Stomach smooth muscle (tissue), 2 donors: ENCODE results near the gene RALGAPA2.

Experiments
- H3K27ac ChIP-seq: one replicate; pipeline ENCODE4 v1.7.0; 2013; ENCODE audit warnings: mild to moderate bottlenecking, low read length, inconsistent platforms
- H3K27me3 ChIP-seq, 2 donors: one replicate each; pipeline ENCODE4 v1.7.0; 2013; ENCODE audit warnings: low read length in 2 of 2; ENCODE audit not compliant: insufficient read depth in 2 of 2, control insufficient read depth in 1 of 2
- H3K36me3 ChIP-seq, 2 donors: one replicate each; pipeline ENCODE4 v1.7.0; 2013; ENCODE audit warnings: low read length in 2 of 2; ENCODE audit not compliant: control insufficient read depth in 2 of 2, insufficient read depth in 2 of 2
- H3K4me1 ChIP-seq: one replicate; pipeline ENCODE4 v1.7.0; 2013; ENCODE audit warnings: low read length; ENCODE audit not compliant: control insufficient read depth, insufficient read depth
- H3K4me3 ChIP-seq, 2 donors: one replicate each; pipeline ENCODE4 v1.7.0; 2013; ENCODE audit warnings: low read length in 2 of 2
- H3K9ac ChIP-seq, 2 donors: one replicate each; pipeline ENCODE4 v1.7.0; 2013; ENCODE audit warnings: low read length in 2 of 2, mild to moderate bottlenecking in 1 of 2
- H3K9me3 ChIP-seq, 2 donors: one replicate each; pipeline ENCODE4 v1.7.0; 2013; ENCODE audit warnings: low read length in 2 of 2; ENCODE audit not compliant: control insufficient read depth in 2 of 2
- donor health status: healthy.
- donor health status: Pancreatic carcinoma.

The RALGAPA2 gene

DNA sequence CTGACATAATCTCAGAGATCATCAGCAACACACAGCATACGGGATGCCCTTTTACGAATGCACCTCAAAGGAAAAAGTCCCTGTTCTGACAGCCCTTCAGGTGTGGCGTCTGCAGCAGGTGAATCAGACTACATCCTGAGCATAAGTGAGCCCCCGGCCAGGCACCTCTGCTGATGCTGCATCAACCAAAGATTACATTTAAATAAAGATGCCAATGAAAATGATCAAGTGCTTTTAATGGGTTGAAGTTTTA lies 285.9 kb downstream of the RALGAPA2 start:
- Histone ChIP-seq H3K27me3 (no peaks in the 10 kb centered on the region), H3K9me3 (no peaks in the 10 kb centered on the region), H3K9ac (no peak overlapping the region), H3K27ac (no peak overlapping the region), H3K36me3 (no peaks in the 10 kb centered on the region), H3K4me3 (no peak overlapping the region), H3K4me1 (no peaks in the 10 kb centered on the region)

DNA sequence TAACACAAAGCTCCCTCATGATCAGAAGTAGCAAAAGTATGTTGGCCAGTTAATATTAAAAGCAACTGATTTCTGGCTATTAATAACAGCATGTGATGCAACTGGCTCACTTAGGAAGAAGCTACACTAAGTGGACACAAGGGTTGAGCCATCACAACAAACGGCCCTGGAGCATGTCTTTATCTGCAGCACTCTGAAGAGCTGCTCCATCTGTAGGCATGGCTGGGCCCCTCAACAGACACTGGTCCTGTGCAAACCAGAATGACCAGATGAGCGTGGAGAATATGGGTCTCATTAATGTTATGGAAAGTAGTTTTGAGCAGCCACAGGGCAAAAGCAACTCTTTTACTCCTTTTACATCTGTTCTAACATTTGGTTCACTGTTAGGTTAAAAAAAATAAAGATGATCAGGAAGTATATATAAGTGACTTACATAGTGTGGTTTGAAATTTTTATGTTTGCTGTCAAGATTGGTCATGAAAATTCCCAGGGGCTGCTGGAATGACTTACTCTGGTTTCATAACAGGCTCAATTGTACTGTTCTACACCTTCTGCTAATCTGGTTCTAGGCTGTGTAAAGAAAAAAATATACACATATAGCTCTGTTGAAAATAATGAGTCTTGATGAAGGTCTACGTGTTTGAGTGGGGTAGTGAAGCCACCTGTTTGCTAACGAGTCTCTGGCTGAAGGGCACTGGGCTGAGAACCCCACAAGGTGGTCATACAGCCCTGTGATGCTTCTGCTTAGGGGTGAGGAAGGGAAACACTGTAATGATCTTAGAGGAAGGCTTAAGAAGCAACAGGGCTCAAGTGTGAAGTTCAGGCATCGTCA lies 286.4 kb downstream of the RALGAPA2 start:
- no peaks in the 10 kb centered on the region for H3K27me3 ChIP-seq
- no peak overlapping the region for H3K9ac ChIP-seq
- H3K27ac ChIP-seq, result no peak overlapping the region
- no peak overlapping the region for H3K4me3 ChIP-seq
- no peaks in the 10 kb centered on the region for H3K36me3 ChIP-seq
- H3K9me3 ChIP-seq, result no peaks in the 10 kb centered on the region
- H3K4me1 ChIP-seq, result no peaks in the 10 kb centered on the region

DNA sequence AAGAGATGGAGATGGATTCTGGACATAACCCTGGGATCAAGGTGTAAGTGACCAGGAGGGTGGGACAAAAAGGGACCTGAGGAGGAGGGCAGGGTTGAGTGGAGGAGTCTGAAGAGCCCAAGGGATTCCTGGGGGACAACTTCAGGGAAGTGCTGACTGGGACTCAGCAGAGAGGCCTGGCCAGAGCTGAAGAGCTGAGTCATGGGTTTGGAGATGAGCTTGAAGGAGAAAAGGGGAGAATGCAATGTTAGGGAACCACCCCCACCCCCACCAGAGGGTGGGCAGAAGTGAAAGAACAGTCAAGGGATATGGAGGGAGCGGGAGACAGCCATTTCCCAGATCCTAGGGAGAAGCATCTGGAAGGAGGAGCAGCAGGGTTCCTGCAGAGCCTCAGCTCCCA lies 289.3 kb downstream of the RALGAPA2 start:
- Histone ChIP-seq H3K9me3 (no peaks in the 10 kb centered on the region), H3K27ac (no peak overlapping the region), H3K9ac (no peak overlapping the region), H3K27me3 (no peaks in the 10 kb centered on the region), H3K36me3 (no peaks in the 10 kb centered on the region), H3K4me1 (no peaks in the 10 kb centered on the region), H3K4me3 (no peak overlapping the region)

DNA sequence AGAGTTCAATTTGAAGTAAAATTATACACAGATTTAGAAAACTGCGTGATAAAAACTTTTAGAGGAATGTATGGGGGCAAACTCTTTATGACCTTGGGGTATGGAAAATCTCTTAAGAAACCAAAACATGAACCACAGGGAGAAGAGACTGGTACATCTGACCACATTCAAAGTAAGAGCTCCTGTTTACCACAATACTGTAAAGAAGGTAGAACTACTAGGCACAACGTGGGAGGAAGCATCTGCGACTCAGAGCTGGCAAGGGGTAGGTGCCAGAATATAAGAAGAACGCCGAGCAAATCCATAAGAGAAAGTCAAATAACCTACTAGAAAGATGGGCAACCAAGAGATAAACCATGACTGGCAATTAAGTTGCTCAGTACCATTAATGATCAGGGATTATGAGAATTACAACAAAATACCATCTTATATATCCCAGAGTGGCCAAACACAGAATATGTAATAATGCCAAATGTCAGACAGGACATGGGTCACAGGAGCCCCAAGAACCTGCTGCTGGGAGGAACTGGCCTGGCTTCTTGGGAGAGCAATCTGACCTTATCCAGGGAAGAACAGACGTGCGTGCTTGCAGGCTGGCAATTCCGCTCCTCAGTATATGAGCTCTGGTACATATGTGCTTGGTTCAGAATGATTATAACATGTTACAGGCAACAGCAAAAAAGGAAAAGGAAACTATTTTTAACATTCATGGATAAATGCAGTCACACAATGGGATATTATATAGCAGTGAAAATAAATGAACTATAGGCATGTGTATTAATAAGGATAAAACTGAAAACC lies 294.4 kb downstream of the RALGAPA2 start:
- no peaks in the 10 kb centered on the region for H3K27me3 ChIP-seq

DNA sequence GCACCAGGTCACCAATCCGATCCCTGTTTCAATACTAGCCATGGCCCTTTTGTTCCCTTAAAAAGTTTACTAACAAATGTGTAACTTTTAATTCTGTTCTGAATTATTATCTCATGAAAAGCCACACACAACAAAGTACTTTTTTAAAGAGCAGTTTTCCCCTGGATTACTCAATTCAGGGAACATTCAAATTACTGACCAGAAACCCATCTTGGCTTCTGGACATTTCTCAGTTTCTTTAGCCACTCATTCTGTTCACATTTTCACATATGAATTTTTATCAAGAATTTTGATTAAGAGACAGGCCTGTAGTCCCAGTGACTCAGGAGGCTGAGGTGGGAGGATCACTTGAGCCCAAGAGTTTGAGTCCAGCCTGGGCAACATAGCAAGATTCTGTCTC lies 297.1 kb downstream of the RALGAPA2 start:
- H3K9me3 ChIP-seq, result no peaks in the 10 kb centered on the region
- H3K4me1 ChIP-seq, result peaks cover 4% of the 10 kb centered on the region
- no peak overlapping the region for H3K27ac ChIP-seq
- H3K27me3 ChIP-seq, result no peaks in the 10 kb centered on the region
- H3K9ac ChIP-seq, result no peak overlapping the region
- no peaks in the 10 kb centered on the region for H3K36me3 ChIP-seq
- no peak overlapping the region for H3K4me3 ChIP-seq

More for the DNA sequence above, 294.4 kb downstream of the RALGAPA2 start:
- Histone ChIP-seq H3K36me3 (no peaks in the 10 kb centered on the region), H3K27ac (no peak overlapping the region), H3K4me1 (peaks cover 4% of the 10 kb centered on the region), H3K9me3 (no peaks in the 10 kb centered on the region), H3K9ac (no peak overlapping the region), H3K4me3 (no peak overlapping the region)

DNA sequence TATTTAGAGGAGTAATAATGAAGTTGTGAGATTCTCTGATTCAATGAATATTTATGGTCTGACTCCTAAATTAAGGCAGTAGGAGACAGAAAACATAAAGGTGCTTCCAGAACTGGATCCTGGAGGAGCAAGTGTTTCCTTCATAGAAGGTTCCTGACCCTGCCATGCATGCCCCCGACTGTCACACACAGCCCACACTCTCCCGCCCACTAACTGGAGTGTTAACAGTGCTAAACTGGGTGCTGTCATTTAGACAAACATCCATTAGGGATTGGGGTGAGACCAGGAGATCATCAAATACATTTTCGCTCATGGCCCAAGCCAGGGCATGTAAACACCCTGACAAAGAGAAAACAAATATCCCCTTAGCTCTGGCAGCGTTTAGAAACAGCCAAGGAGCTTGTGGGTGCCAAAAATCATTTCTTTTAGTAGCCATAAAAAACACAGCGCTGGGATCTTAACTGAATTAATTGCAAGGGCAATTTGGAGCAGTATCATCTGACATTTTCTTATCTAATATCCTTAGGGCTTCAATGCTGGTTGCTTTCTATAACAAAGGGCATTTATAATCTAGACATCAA lies 297.7 kb downstream of the RALGAPA2 start:
- no peak overlapping the region for H3K27ac ChIP-seq
- no peaks in the 10 kb centered on the region for H3K9me3 ChIP-seq
- no peaks in the 10 kb centered on the region for H3K27me3 ChIP-seq
- H3K36me3 ChIP-seq, result no peaks in the 10 kb centered on the region
- peaks cover 4% of the 10 kb centered on the region for H3K4me1 ChIP-seq
- H3K4me3 ChIP-seq, result no peak overlapping the region
- no peak overlapping the region for H3K9ac ChIP-seq

DNA sequence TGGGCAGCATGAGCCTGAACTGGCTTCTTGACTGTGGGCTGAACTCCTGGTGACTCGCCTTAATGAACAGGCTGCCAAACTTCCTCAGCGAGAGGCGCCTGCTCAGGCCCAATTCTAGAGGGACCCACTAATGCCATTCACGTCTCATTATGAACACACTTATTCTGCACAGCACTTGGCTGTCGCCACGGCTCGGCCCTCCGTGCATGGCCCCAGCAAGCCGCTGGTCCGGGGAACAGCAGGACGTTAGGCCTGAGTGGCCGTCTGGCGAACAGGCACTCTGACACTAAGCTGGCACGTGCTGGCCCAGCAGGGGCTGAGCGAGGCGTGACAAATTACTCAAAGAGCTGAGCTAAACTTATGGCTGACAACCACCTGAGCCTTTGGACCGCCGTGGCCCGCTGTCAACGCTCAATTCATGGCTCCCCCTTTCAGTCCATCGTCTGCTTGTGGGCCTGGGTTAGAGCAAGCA lies 298.6 kb downstream of the RALGAPA2 start:
- Histone ChIP-seq H3K27me3 (no peaks in the 10 kb centered on the region), H3K9ac (no peak overlapping the region), H3K4me1 (peaks cover 4% of the 10 kb centered on the region), H3K27ac (no peak overlapping the region), H3K4me3 (no peak overlapping the region), H3K36me3 (no peaks in the 10 kb centered on the region), H3K9me3 (no peaks in the 10 kb centered on the region)

DNA sequence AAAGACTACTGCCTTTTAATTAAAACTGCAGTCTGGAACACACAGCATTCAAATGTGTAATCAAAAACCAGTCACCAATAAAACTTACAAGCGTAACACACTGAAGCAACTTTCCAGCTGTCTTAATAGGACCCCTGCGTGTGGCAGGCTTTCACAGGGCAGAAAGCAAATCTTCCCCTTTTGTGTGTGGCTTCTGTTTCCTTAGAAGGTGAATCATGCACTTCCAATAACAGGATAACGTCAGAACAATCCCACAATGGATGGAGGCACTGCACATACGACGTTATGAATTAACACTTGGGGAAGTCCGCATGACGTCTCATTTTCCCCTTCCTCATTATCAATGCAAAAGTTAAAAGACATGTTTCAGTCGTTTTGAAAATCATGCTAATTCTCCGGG lies 299.7 kb downstream of the RALGAPA2 start:
- Histone ChIP-seq H3K27me3 (no peaks in the 10 kb centered on the region), H3K4me1 (peaks cover 4% of the 10 kb centered on the region), H3K36me3 (no peaks in the 10 kb centered on the region), H3K9ac (no peak overlapping the region), H3K9me3 (no peaks in the 10 kb centered on the region), H3K27ac (no peak overlapping the region), H3K4me3 (no peak overlapping the region)

DNA sequence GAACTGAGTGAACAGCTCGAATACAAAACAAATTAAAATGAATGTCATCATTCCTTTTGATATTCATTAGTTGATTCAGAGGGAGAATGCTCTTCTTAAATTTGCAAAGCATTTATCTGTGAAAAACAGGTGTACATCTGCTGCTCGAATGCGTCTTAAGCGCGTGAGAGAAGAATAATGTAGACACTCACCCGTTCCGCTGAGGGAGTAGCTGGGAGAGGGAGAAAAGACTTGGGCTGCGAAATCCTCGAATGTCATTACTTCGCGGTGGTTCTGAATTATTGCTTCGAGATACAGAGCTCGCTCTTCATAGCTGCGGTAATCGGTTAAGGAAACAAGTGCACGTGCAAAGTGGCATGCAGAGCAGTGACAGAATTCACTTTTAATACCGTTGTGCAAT lies 300.6 kb downstream of the RALGAPA2 start:
- no peaks in the 10 kb centered on the region for H3K9me3 ChIP-seq
- no peaks in the 10 kb centered on the region for H3K36me3 ChIP-seq
- no peak overlapping the region for H3K27ac ChIP-seq
- no peaks in the 10 kb centered on the region for H3K27me3 ChIP-seq
- H3K9ac ChIP-seq, result no peak overlapping the region
- H3K4me1 ChIP-seq, result peaks cover 4% of the 10 kb centered on the region
- no peak overlapping the region for H3K4me3 ChIP-seq

DNA sequence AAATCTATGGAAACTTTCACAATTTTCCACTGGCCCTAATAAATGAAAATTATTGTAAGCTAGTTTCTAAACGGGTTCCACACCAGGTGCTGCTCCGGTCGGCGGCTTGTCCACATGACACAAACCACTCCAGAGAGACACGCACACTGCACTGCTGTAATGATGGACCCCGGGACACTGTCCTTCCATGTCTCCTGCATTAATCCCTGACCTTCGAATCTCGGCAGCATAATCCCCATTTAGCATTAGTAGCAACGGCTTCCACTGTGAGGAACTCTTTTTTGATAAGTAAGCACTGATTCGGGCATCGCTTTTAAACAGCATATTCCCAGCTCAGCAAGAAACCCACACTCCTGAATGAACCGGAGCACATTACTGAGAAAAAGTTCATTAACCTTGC lies 301.0 kb downstream of the RALGAPA2 start:
- Histone ChIP-seq H3K4me3 (no peak overlapping the region), H3K4me1 (peaks cover 4% of the 10 kb centered on the region), H3K9me3 (no peaks in the 10 kb centered on the region), H3K36me3 (no peaks in the 10 kb centered on the region), H3K27ac (no peak overlapping the region), H3K9ac (no peak overlapping the region), H3K27me3 (no peaks in the 10 kb centered on the region)

DNA sequence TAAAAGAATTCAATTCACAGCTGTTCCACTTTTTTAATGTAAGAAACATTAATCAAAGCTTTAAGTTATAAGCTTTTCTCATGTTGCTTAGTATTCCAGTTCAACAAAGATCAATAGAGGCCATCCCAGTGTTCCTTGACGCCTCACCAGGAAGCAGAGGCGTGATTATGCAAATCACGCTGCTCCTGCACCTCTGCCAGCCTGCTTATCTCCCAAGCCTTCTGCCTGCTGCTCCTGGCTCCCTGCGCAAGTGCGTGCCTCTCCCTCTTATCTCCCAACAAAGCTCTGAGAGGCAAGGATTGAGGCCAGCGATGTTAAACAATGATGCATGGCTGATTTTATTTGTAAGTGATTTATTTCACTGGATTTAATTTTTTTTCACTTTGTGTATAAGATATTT lies 301.8 kb downstream of the RALGAPA2 start:
- H3K9me3 ChIP-seq, result no peaks in the 10 kb centered on the region
- H3K4me3 ChIP-seq, result no peak overlapping the region
- H3K27ac ChIP-seq, result no peak overlapping the region
- H3K4me1 ChIP-seq, result peaks cover 4% of the 10 kb centered on the region
- no peaks in the 10 kb centered on the region for H3K27me3 ChIP-seq
- H3K9ac ChIP-seq, result no peak overlapping the region
- peaks cover 0 to 2% of the 10 kb centered on the region in 2 donors for H3K36me3 ChIP-seq
